H1 (cell line): Measurements from ENCODE around the gene GPR18.

Experiments
- EP300 ChIP-seq, 2 experiments: IDR thresholded peaks; 1 replicate in 1 of 2; 2 replicates in 1 of 2; pipeline ENCODE4 v1.6.1; 2011 to 2012; ENCODE audit warnings: low read depth in 2 of 2, low read length in 2 of 2, mild to moderate bottlenecking in 2 of 2, borderline replicate concordance in 1 of 2, inconsistent platforms in 1 of 2, moderate library complexity in 1 of 2
- HDAC6 ChIP-seq: IDR thresholded peaks from one replicate; pipeline ENCODE4 v1.7.1; 2012; ENCODE audit warnings: low read depth, mild to moderate bottlenecking, inconsistent platforms, low read length, moderate library complexity
- POLR2AphosphoS5 ChIP-seq: IDR thresholded peaks from 2 replicates; pipeline ENCODE4 v1.6.1; 2011; ENCODE audit warnings: low read depth, low read length
- SIX5 ChIP-seq: IDR thresholded peaks from 2 replicates; pipeline ENCODE4 v1.6.1; 2011; ENCODE audit warnings: mild to moderate bottlenecking, low read depth, low read length
- YY1 ChIP-seq: IDR thresholded peaks from 2 replicates; pipeline ENCODE4 v1.6.1; 2011; ENCODE audit warnings: low read depth, mild to moderate bottlenecking, low read length
- TF ChIP-seq, protein P1 (sequence below), 3 experiments: IDR thresholded peaks; 1 replicate in 2 of 3; 2 replicates in 1 of 3; pipeline versions ENCODE4 v1.5.1 to v1.6.1; 2011; ENCODE audit warnings: low read length in 3 of 3, mild to moderate bottlenecking in 3 of 3, inconsistent platforms in 2 of 3, low read depth in 1 of 3, moderate library complexity in 1 of 3; ENCODE audit not compliant: insufficient read depth in 1 of 3; ENCODE audit errors: control extremely low read depth in 1 of 3

DNA sequence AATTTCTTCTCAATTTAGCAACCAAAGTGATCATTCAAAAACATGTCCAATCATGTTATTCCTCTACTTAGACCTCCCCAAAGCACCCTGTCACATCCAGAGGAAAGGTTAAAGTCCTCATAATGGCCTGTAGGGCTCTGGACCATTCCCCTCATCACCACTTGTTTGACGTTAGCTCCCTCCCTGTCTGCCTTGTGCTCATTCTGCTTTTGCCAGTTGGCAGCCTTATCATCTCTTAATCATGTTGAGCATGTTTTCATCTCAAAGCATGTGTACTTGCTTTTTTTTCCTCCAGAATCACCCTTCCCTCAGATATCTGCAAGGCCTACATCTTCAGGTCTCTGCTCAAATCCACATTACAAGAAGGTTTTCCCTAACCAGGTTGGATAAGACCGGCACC is 31.7 kb downstream of the GPR18 start:
- TF ChIP-seq EP300 (IDR thresholded peaks at IDR 0.05; ENCODE audit: borderline replicate concordance in 1 of 2, low read depth in 2 of 2, low read length in 2 of 2) = no peak
- TF ChIP-seq POLR2AphosphoS5 = no peak
- TF ChIP-seq, protein P1, sequence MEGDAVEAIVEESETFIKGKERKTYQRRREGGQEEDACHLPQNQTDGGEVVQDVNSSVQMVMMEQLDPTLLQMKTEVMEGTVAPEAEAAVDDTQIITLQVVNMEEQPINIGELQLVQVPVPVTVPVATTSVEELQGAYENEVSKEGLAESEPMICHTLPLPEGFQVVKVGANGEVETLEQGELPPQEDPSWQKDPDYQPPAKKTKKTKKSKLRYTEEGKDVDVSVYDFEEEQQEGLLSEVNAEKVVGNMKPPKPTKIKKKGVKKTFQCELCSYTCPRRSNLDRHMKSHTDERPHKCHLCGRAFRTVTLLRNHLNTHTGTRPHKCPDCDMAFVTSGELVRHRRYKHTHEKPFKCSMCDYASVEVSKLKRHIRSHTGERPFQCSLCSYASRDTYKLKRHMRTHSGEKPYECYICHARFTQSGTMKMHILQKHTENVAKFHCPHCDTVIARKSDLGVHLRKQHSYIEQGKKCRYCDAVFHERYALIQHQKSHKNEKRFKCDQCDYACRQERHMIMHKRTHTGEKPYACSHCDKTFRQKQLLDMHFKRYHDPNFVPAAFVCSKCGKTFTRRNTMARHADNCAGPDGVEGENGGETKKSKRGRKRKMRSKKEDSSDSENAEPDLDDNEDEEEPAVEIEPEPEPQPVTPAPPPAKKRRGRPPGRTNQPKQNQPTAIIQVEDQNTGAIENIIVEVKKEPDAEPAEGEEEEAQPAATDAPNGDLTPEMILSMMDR (IDR thresholded peaks at IDR 0.05; ENCODE audit: control extremely low read depth in 1 of 3, insufficient read depth in 1 of 3, low read depth in 1 of 3, low read length in 3 of 3) = no peak
- TF ChIP-seq SIX5 = no peak
- no peak for TF ChIP-seq YY1
- no peak for TF ChIP-seq HDAC6
